ENCODE measurements around the gene MB21D2. TPM values are rescaled to one million over a fixed set of nuclear protein-coding genes. Genes with fewer than 3 reads are reported as not detected.

Gene MB21D2
- total RNA-seq, 4 donors from 2014 or later = 5.0 to 21.8 (median 11.9) TPM

GRCh38 chr3:192842711-192843110 is 74.9 kb downstream of the MB21D2 start:
- Histone ChIP-seq H3K36me3 (no peaks in the 10 kb centered on the region), H3K27me3 (no peaks in the 10 kb centered on the region), H3K9me3 (no peaks in the 10 kb centered on the region), H3K4me1 (peaks cover 0 to 4% of the 10 kb centered on the region in 2 donors), H3K4me3 (no peak overlapping the region), H3K27ac (no peak overlapping the region)
- no peak for TF ChIP-seq POLR2A (IDR thresholded peaks at IDR 0.05)
- no peak for TF ChIP-seq CTCF (IDR thresholded peaks at IDR 0.05)
- DNase-seq = no peak
- intact Hi-C loops (cut with DNase I; ENCODE audit: low total_unique reads) = no loop called here

- no peak overlapping the region for H3K4me3 ChIP-seq
- no peaks in the 10 kb centered on the region for H3K36me3 ChIP-seq
- peaks cover 0 to 4% of the 10 kb centered on the region in 2 donors for H3K4me1 ChIP-seq
- no peaks in the 10 kb centered on the region for H3K27me3 ChIP-seq
- no peaks in the 10 kb centered on the region for H3K9me3 ChIP-seq
- intact Hi-C loops (cut with DNase I; ENCODE audit: low total_unique reads) = no loop called here
- no peak overlapping the region for H3K27ac ChIP-seq
- no peak for DNase-seq
- TF ChIP-seq CTCF (IDR thresholded peaks at IDR 0.05) = no peak
- no peak for TF ChIP-seq POLR2A (IDR thresholded peaks at IDR 0.05)
Measured at GRCh38 chr3:192842138-192842537, 75.5 kb downstream of the MB21D2 start.

- DNase-seq = no peak
- Histone ChIP-seq H3K9me3 (no peaks in the 10 kb centered on the region), H3K27me3 (no peaks in the 10 kb centered on the region), H3K36me3 (no peaks in the 10 kb centered on the region), H3K4me3 (no peak overlapping the region), H3K4me1 (peaks cover 0 to 5% of the 10 kb centered on the region in 2 donors), H3K27ac (no peak overlapping the region)
- intact Hi-C loops (cut with DNase I; ENCODE audit: low total_unique reads) = no loop called here
- no peak for TF ChIP-seq CTCF (IDR thresholded peaks at IDR 0.05)
- TF ChIP-seq POLR2A (IDR thresholded peaks at IDR 0.05) = no peak
Measured at GRCh38 chr3:192841428-192841827, 76.2 kb downstream of the MB21D2 start.

- no peak overlapping the region for H3K27ac ChIP-seq
- intact Hi-C loops (cut with DNase I; ENCODE audit: low total_unique reads) = no loop called here
- no peak for DNase-seq
- H3K27me3 ChIP-seq = no peaks in the 10 kb centered on the region
- no peaks in the 10 kb centered on the region for H3K36me3 ChIP-seq
- peaks cover 0 to 14% of the 10 kb centered on the region in 2 donors for H3K4me1 ChIP-seq
- H3K9me3 ChIP-seq = no peaks in the 10 kb centered on the region
- no peak for TF ChIP-seq POLR2A (IDR thresholded peaks at IDR 0.05)
- TF ChIP-seq CTCF (IDR thresholded peaks at IDR 0.05) = no peak
- no peak overlapping the region for H3K4me3 ChIP-seq
Measured at GRCh38 chr3:192840143-192840836, 77.4 kb downstream of the MB21D2 start.
